H1 (cell line): ENCODE measurements around the gene HPRT1. TPM values are rescaled to one million over a fixed set of nuclear protein-coding genes. Genes with fewer than 3 reads are reported as not detected.

ENCODE experiments used
- CTCF ChIA-PET: fragments of 300-600 bp; sonication (Branson Sonifier 250); formaldehyde crosslinking; loops from one replicate; lab custom pipeline; 2021; ENCODE audit not compliant: partially characterized antibody; lab: Charles Lee
- POLR2A ChIA-PET: fragments of 300-600 bp; sonication (Branson Sonifier 250); formaldehyde crosslinking; loops from one replicate; lab custom pipeline; 2021; ENCODE audit warnings: inconsistent platforms; ENCODE audit not compliant: partially characterized antibody; lab: Charles Lee
- DNase-seq, 2 experiments: peaks; one replicate each; pipeline versions ENCODE4 v3.0.0 to v3.0.0-alpha.2; 2010 to 2022; ENCODE audit warnings: low spot score in 2 of 2, low read depth in 1 of 2, mixed read lengths in 1 of 2
- FAIRE-seq: peaks from 2 replicates; lab custom pipeline; 2011; peaks lifted over from hg19 to GRCh38; lab: Jason Lieb, UNC
- H2AFZ ChIP-seq: 2 replicates; pipeline ENCODE4 v1.8.1; 2012; ENCODE audit warnings: low read length, inconsistent platforms
- H2AK5ac ChIP-seq: 2 replicates; pipeline ENCODE4 v1.6.1; 2013; ENCODE audit warnings: low read depth, low read length
- H2BK120ac ChIP-seq: replicated peaks from 2 replicates; pipeline ENCODE3; 2013; ENCODE audit warnings: low read depth, low read length, inconsistent platforms
- H2BK12ac ChIP-seq: 2 replicates; pipeline ENCODE4 v1.6.1; 2013; ENCODE audit warnings: low read depth, low read length
- H2BK15ac ChIP-seq: 2 replicates; pipeline ENCODE4 v1.6.1; 2013; ENCODE audit warnings: low read length
- H2BK20ac ChIP-seq: 2 replicates; pipeline ENCODE4 v1.6.1; 2013; ENCODE audit warnings: low read length
- H2BK5ac ChIP-seq: 2 replicates; pipeline ENCODE4 v1.6.1; 2013; ENCODE audit warnings: low read depth, low read length
- H3K14ac ChIP-seq: 2 replicates; pipeline ENCODE4 v1.6.1; 2013; ENCODE audit warnings: inconsistent platforms; ENCODE audit not compliant: insufficient read length
- H3K18ac ChIP-seq: 2 replicates; pipeline ENCODE4 v1.6.1; 2013; ENCODE audit warnings: low read length; ENCODE audit errors: extremely low read depth
- H3K23ac ChIP-seq: 2 replicates; pipeline ENCODE4 v1.6.1; 2013; ENCODE audit warnings: inconsistent platforms; ENCODE audit not compliant: insufficient read length
- H3K23me2 ChIP-seq: 2 replicates; pipeline ENCODE4 v1.6.1; 2013; ENCODE audit warnings: low read depth, low read length
- H3K27ac ChIP-seq: 2 replicates; pipeline ENCODE4 v1.6.1; 2011; ENCODE audit warnings: low read depth, low read length, inconsistent platforms
- H3K27me3 ChIP-seq, 4 experiments: replicated peaks in 1 of 4; 1 replicate in 1 of 4; 2 replicates in 3 of 4; pipeline versions ENCODE4 v1.6.1 to v1.8.1; 2011 to 2013; ENCODE audit warnings: low read length in 3 of 4, mild to moderate bottlenecking in 3 of 4, inconsistent platforms in 2 of 4, mixed read lengths in 2 of 4, moderate library complexity in 1 of 4; ENCODE audit not compliant: control insufficient read depth in 3 of 4, insufficient read depth in 3 of 4; ENCODE audit errors: extremely low read depth in 1 of 4
- H3K36me3 ChIP-seq, 4 experiments: 2 replicates each; pipeline versions ENCODE4 v1.6.1 to v1.8.1; 2011 to 2013; ENCODE audit warnings: mild to moderate bottlenecking in 4 of 4, low read length in 3 of 4, moderate library complexity in 2 of 4, control low read depth in 1 of 4, inconsistent platforms in 1 of 4; ENCODE audit not compliant: insufficient read depth in 4 of 4, control insufficient read depth in 2 of 4
- H3K4ac ChIP-seq: replicated peaks from 2 replicates; pipeline ENCODE3; 2013; ENCODE audit warnings: low read length, low read depth, mixed read lengths, inconsistent platforms; ENCODE audit not compliant: insufficient read length
- H3K4me1 ChIP-seq, 4 experiments: replicated peaks in 1 of 4; 1 replicate in 1 of 4; 2 replicates in 3 of 4; pipeline versions ENCODE4 v1.6.1 to v1.8.1; 2011 to 2013; ENCODE audit warnings: low read length in 3 of 4, inconsistent platforms in 2 of 4, mixed read lengths in 1 of 4; ENCODE audit not compliant: insufficient read depth in 4 of 4, control insufficient read depth in 3 of 4
- H3K4me2 ChIP-seq, 2 experiments: 2 replicates each; pipeline versions ENCODE4 v1.6.1 to v1.8.1; 2011 to 2013; ENCODE audit warnings: low read depth in 2 of 2, low read length in 2 of 2, control low read depth in 1 of 2, inconsistent platforms in 1 of 2, mild to moderate bottlenecking in 1 of 2; ENCODE audit not compliant: insufficient read depth in 1 of 2
- H3K4me3 ChIP-seq, 4 experiments: fragments of 200-600, 300-600 bp in 1 of 4; sonication (generic), shearing (Covaris generic), sonication (Bioruptor Twin) in 1 of 4; 2 replicates each; pipeline versions ENCODE4 v1.5.1 to v1.8.1; 2011 to 2016; ENCODE audit warnings: low read length in 4 of 4, low read depth in 3 of 4, control low read depth in 2 of 4, inconsistent platforms in 2 of 4, mild to moderate bottlenecking in 2 of 4, mixed read lengths in 1 of 4, moderate library complexity in 1 of 4; ENCODE audit not compliant: insufficient read depth in 2 of 4; ENCODE audit errors: extremely low read depth in 1 of 4
- H3K56ac ChIP-seq: replicated peaks from 2 replicates; pipeline ENCODE3; 2013; ENCODE audit warnings: low read depth, mild to moderate bottlenecking, mixed read lengths, low read length, inconsistent platforms; ENCODE audit not compliant: insufficient read length
- H3K79me1 ChIP-seq: 2 replicates; pipeline ENCODE4 v1.6.1; 2013; ENCODE audit warnings: low read depth, low read length, control low read depth
- H3K79me2 ChIP-seq, 2 experiments: 2 replicates each; pipeline versions ENCODE4 v1.6.1 to v1.8.1; 2012 to 2013; ENCODE audit warnings: low read length in 2 of 2, mild to moderate bottlenecking in 2 of 2, inconsistent platforms in 1 of 2; ENCODE audit not compliant: insufficient read depth in 2 of 2, control insufficient read depth in 1 of 2
- H3K9ac ChIP-seq, 4 experiments: replicated peaks in 1 of 4; 1 replicate in 1 of 4; 2 replicates in 3 of 4; pipeline versions ENCODE4 v1.6.1 to v1.8.1; 2011 to 2013; ENCODE audit warnings: low read depth in 3 of 4, low read length in 3 of 4, control low read depth in 2 of 4, mild to moderate bottlenecking in 2 of 4, moderate library complexity in 2 of 4, inconsistent platforms in 1 of 4; ENCODE audit errors: extremely low read depth in 1 of 4
- H3K9me3 ChIP-seq, 2 experiments: 2 replicates each; pipeline versions ENCODE4 v1.6.1 to v1.8.1; 2012 to 2013; ENCODE audit warnings: mild to moderate bottlenecking in 2 of 2, moderate library complexity in 2 of 2, control low read depth in 1 of 2, inconsistent platforms in 1 of 2, low read depth in 1 of 2, low read length in 1 of 2, mixed read lengths in 1 of 2; ENCODE audit not compliant: insufficient read depth in 2 of 2
- H4K20me1 ChIP-seq, 2 experiments: replicated peaks in 1 of 2; 2 replicates each; pipeline versions ENCODE3 to v1.8.1; 2011 to 2013; ENCODE audit warnings: inconsistent platforms in 2 of 2, low read length in 2 of 2, mild to moderate bottlenecking in 1 of 2; ENCODE audit not compliant: insufficient read depth in 2 of 2, control insufficient read depth in 1 of 2
- H4K5ac ChIP-seq: 2 replicates; pipeline ENCODE4 v1.6.1; 2013; ENCODE audit warnings: low read length, low read depth, mixed read lengths, inconsistent platforms; ENCODE audit not compliant: insufficient read length
- H4K8ac ChIP-seq: 2 replicates; pipeline ENCODE4 v1.8.0; 2013; ENCODE audit warnings: mild to moderate bottlenecking, moderate library complexity, low read length, inconsistent platforms; ENCODE audit not compliant: insufficient read depth; ENCODE audit errors: extremely low read depth
- H4K91ac ChIP-seq: replicated peaks from 2 replicates; pipeline ENCODE3; 2013; ENCODE audit warnings: low read length, mixed read lengths, inconsistent platforms; ENCODE audit not compliant: insufficient read length
- ASH2L ChIP-seq: fragments of 200-600, 300-600 bp; sonication (generic); IDR thresholded peaks from one replicate; pipeline ENCODE4 v1.7.1; 2017; ENCODE audit warnings: low read length
- ATF2 ChIP-seq: IDR thresholded peaks from 2 replicates; pipeline ENCODE4 v1.6.1; 2012; ENCODE audit warnings: low read length, inconsistent platforms
- CHD1 ChIP-seq: IDR thresholded peaks from 2 replicates; pipeline ENCODE4 v1.6.1; 2012; ENCODE audit warnings: low read depth, low read length, improper control_type of control experiment
- CHD2 ChIP-seq: IDR thresholded peaks from 2 replicates; pipeline ENCODE4 v1.6.1; 2012; ENCODE audit warnings: low read length, improper control_type of control experiment
- EZH2 ChIP-seq: fragments of 200-600 bp; sonication (generic); IDR thresholded peaks from 2 replicates; pipeline ENCODE4 v1.7.1; 2012; ENCODE audit warnings: low read depth, mild to moderate bottlenecking, moderate library complexity, low read length, inconsistent platforms; ENCODE audit not compliant: severe bottlenecking
- HDAC2 ChIP-seq, 2 experiments: fragments of 300-600 bp in 1 of 2; sonication (generic) in 1 of 2; IDR thresholded peaks; 2 replicates each; pipeline ENCODE4 v1.6.1; 2011 to 2012; ENCODE audit warnings: low read depth in 2 of 2, low read length in 2 of 2, mild to moderate bottlenecking in 2 of 2, moderate library complexity in 2 of 2, borderline replicate concordance in 1 of 2, inconsistent platforms in 1 of 2
- NRF1 ChIP-seq: IDR thresholded peaks from 2 replicates; pipeline ENCODE4 v1.6.1; 2011; ENCODE audit warnings: mild to moderate bottlenecking, low read depth, low read length, improper control_type of control experiment
- POLR2A ChIP-seq, 2 experiments: IDR thresholded peaks; 1 replicate in 1 of 2; 2 replicates in 1 of 2; pipeline ENCODE4 v1.6.1; 2011; ENCODE audit warnings: low read depth in 2 of 2, low read length in 2 of 2, mild to moderate bottlenecking in 2 of 2; ENCODE audit errors: control extremely low read depth in 1 of 2
- SUZ12 ChIP-seq: fragments of 200-600 bp; sonication (generic); IDR thresholded peaks from 2 replicates; pipeline ENCODE4 v1.6.1; 2012; ENCODE audit warnings: mild to moderate bottlenecking, inconsistent platforms, low read length, moderate library complexity, mixed read lengths
- TBP ChIP-seq: IDR thresholded peaks from 2 replicates; pipeline ENCODE4 v1.6.1; 2011; ENCODE audit warnings: low read depth, low read length, improper control_type of control experiment
- ZNF274 ChIP-seq: IDR thresholded peaks from 2 replicates; pipeline ENCODE4 v1.7.0; 2012; ENCODE audit warnings: low read length, borderline replicate concordance; ENCODE audit errors: extremely low read depth
- WGBS, 2 experiments: shearing (Covaris generic) in 1 of 2; methylation state at CpG; one replicate each; pipeline versions ENCODE4 v1.1.6 to v1.1.7; 2013 to 2015; ENCODE audit warnings: low lambda C conversion rate in 2 of 2, mixed read lengths in 2 of 2, inconsistent platforms in 1 of 2, low coverage in 1 of 2, missing lambda C conversion rate in 1 of 2; ENCODE audit not compliant: insufficient replicate concordance in 2 of 2, insufficient coverage in 1 of 2, insufficient read length in 1 of 2; ENCODE audit errors: extremely low coverage in 1 of 2, missing lambda C conversion rate in 1 of 2; 5-methylcytosine and 5-hydroxymethylcytosine counted together
- polyA plus RNA-seq, 7 experiments: library from polyadenylated mRNA; depleted of rRNA in 3 of 7; stranded (reverse) in 5 of 7; unstranded in 2 of 7; fragments of >200 nt in 5 of 7; fragments of 200-250 nt in 2 of 7; gene quantifications; 1 replicate in 5 of 7; 2 replicates in 1 of 7; 4 replicates in 1 of 7; pipeline versions ENCODE4 v1.2.1 to v1.2.3, GENCODE V29; 2011 to 2013; ENCODE audit warnings: missing spikeins in 2 of 7, mixed read lengths in 2 of 7
- total RNA-seq: library from RNA; stranded (reverse); fragmentation: NEBNext Ultra II Directional; extraction: Animal tissue kit (Norgen Biotek cat#: 25700); gene quantifications from 2 replicates; pipeline ENCODE4 v1.2.1, GENCODE V29; 2021
- TF ChIP-seq, protein P1 (sequence below): IDR thresholded peaks from 2 replicates; pipeline ENCODE4 v1.6.1; 2011; ENCODE audit warnings: low read length, improper control_type of control experiment

The HPRT1 gene
- total and polyA plus RNA-seq, 2 of the 8 experiments (the other 6 are each of a cell fraction or from before 2014, with no cell fraction given), result 16.9 to 49.5 TPM

- Histone ChIP-seq H3K4me1 (no peaks in the 10 kb centered on the region), H4K5ac (no peak overlapping the region), H3K4me2 (no peak overlapping the region), H4K20me1 (no peaks in the 10 kb centered on the region), H3K79me1 (no peaks in the 10 kb centered on the region), H2BK5ac (no peak overlapping the region), H3K9me3 (no peaks in the 10 kb centered on the region), H3K18ac (no peak overlapping the region), H3K23ac (no peak overlapping the region), H2AK5ac (no peak overlapping the region), H2BK20ac (no peak overlapping the region), H2BK12ac (no peak overlapping the region), H3K27me3 (no peaks in the 10 kb centered on the region), H4K91ac (no peak overlapping the region), H2BK120ac (no peak overlapping the region), H3K79me2 (no peaks in the 10 kb centered on the region), H3K9ac (no peak overlapping the region), H3K36me3 (peaks cover 0 to 46% (median 10%) of the 10 kb centered on the region in 4 experiments; a peak in 6 of 8 replicates), H3K14ac (no peak overlapping the region), H3K56ac (no peak overlapping the region), H3K27ac (no peak overlapping the region), H3K4ac (no peak overlapping the region), H4K8ac (no peak overlapping the region), H2AFZ (no peak overlapping the region), H3K23me2 (no peaks in the 10 kb centered on the region), H3K4me3 (no peak overlapping the region), H2BK15ac (no peak overlapping the region)
- ChIA-PET POLR2A (no interaction called here), CTCF (interaction anchor here (0.5 to 0.8 kb wide), 2 partner anchors 12 to 24 kb away, joined by 3 read pairs; no protein-coding TSS in a partner anchor)
- 92% methylated on average over 3 of the region's 6 CpGs; no CpG with 5 or more reads in 1 of the 2 experiments for WGBS, 2 experiments
- no peak for DNase-seq
- no peak for FAIRE-seq
- TF ChIP-seq, protein P1, sequence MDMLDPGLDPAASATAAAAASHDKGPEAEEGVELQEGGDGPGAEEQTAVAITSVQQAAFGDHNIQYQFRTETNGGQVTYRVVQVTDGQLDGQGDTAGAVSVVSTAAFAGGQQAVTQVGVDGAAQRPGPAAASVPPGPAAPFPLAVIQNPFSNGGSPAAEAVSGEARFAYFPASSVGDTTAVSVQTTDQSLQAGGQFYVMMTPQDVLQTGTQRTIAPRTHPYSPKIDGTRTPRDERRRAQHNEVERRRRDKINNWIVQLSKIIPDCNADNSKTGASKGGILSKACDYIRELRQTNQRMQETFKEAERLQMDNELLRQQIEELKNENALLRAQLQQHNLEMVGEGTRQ, result no peak
- TF ChIP-seq CHD2, result no peak
- no peak for TF ChIP-seq TBP
- TF ChIP-seq CHD1, result no peak
- TF ChIP-seq HDAC2 (IDR thresholded peaks at IDR 0.05; ENCODE audit: borderline replicate concordance in 1 of 2, low read depth in 2 of 2, low read length in 2 of 2), result no peak
- TF ChIP-seq ASH2L, result no peak
- TF ChIP-seq ATF2, result no peak
- TF ChIP-seq SUZ12, result no peak
- TF ChIP-seq ZNF274, result no peak
- no peak for TF ChIP-seq EZH2
- no peak for TF ChIP-seq NRF1
- TF ChIP-seq POLR2A (IDR thresholded peaks at IDR 0.05; ENCODE audit: control extremely low read depth in 1 of 2, low read depth in 2 of 2, low read length in 2 of 2), result no peak
Observed at GRCh38 chrX:134419784-134420183, 40.2 kb upstream of the HPRT1 start.
